Activated T-helper 1 cell treated with anti-CD3 and anti-CD28 coated beads, Interleukin-12 subunit alpha, Interleukin-12 subunit beta, Interleukin-2, Interleukin-4 antibody, amounts not matched to agents 30 ng/mL and 10 ng/mL and 1 ng/mL, durations not matched to agents 14 hours and 24 hours and 36 hours (primary cell): ENCODE data around the gene INSIG1. TPM values are rescaled to one million over a fixed set of nuclear protein-coding genes. Genes with fewer than 3 reads are reported as not detected.

Experiments used
- DNase-seq: peaks from one replicate; pipeline ENCODE4 v3.0.0; 2021; ENCODE audit warnings: low spot score
- H3K27ac Mint-ChIP-seq: one replicate; pipeline ENCODE4 v1.8.0; 2021; ENCODE audit warnings: mild to moderate bottlenecking, mixed read lengths
- H3K27me3 Mint-ChIP-seq: one replicate; pipeline ENCODE4 v1.8.0; 2022; ENCODE audit warnings: mild to moderate bottlenecking, moderate library complexity, mixed read lengths; ENCODE audit not compliant: insufficient read depth
- H3K36me3 Mint-ChIP-seq: one replicate; pipeline ENCODE4 v1.8.0; 2021; ENCODE audit warnings: low read depth, mixed read lengths
- H3K4me1 Mint-ChIP-seq: one replicate; pipeline ENCODE4 v1.8.0; 2021; ENCODE audit warnings: low read depth, mixed read lengths
- H3K4me3 Mint-ChIP-seq: one replicate; pipeline ENCODE4 v1.8.0; 2021; ENCODE audit warnings: mild to moderate bottlenecking, moderate library complexity, mixed read lengths
- H3K9me3 Mint-ChIP-seq: one replicate; pipeline ENCODE4 v1.8.0; 2021; ENCODE audit warnings: mixed read lengths
- intact Hi-C: fragments of 100-400 bp; cut with micrococcal nuclease; formaldehyde crosslinking; loops from one replicate; pipeline ENCODE4 v1.15.1; 2024
- total RNA-seq: library from RNA; stranded (reverse); gene quantifications from 2 replicates; pipeline ENCODE4 v1.2.3, GENCODE V29; 2022

INSIG1 gene
- total RNA-seq, 1 donor from 2014 or later: 89.9 TPM

- no peak for DNase-seq
- H3K4me3 Mint-ChIP-seq: peak overlapping the region; percentile 37
- H3K9me3 Mint-ChIP-seq: no peaks in the 10 kb centered on the region
- H3K27ac Mint-ChIP-seq: no peak overlapping the region
- H3K4me1 Mint-ChIP-seq: peaks cover 5% of the 10 kb centered on the region
- H3K36me3 Mint-ChIP-seq: no peaks in the 10 kb centered on the region
- intact Hi-C loops: no loop called here
- H3K27me3 Mint-ChIP-seq: peaks cover 22% of the 10 kb centered on the region
Observed at GRCh38 chr7:155338632-155339320, 41.1 kb downstream of the INSIG1 start.

- no peaks in the 10 kb centered on the region for H3K9me3 Mint-ChIP-seq
- intact Hi-C loops: no loop called here
- no peaks in the 10 kb centered on the region for H3K36me3 Mint-ChIP-seq
- peaks cover 5% of the 10 kb centered on the region for H3K4me1 Mint-ChIP-seq
- no peak for DNase-seq
- H3K4me3 Mint-ChIP-seq: no peak overlapping the region
- no peak overlapping the region for H3K27ac Mint-ChIP-seq
- peaks cover 22% of the 10 kb centered on the region for H3K27me3 Mint-ChIP-seq
Observed at GRCh38 chr7:155339474-155339873, 41.8 kb downstream of the INSIG1 start.

GRCh38 chr7:155340071-155340531 lies 42.4 kb downstream of the INSIG1 start:
- intact Hi-C loops: loop anchor here (10.0 kb wide), 1 partner anchor 335 kb away; the partner anchor contains the start of gene PAXIP1
- Mint-ChIP-seq H3K4me3 (no peak overlapping the region), H3K4me1 (peaks cover 8% of the 10 kb centered on the region), H3K36me3 (no peaks in the 10 kb centered on the region), H3K27me3 (peaks cover 22% of the 10 kb centered on the region), H3K27ac (no peak overlapping the region), H3K9me3 (no peaks in the 10 kb centered on the region)
- DNase-seq: no peak

- Mint-ChIP-seq H3K27me3 (peaks cover 22% of the 10 kb centered on the region), H3K27ac (no peak overlapping the region), H3K36me3 (no peaks in the 10 kb centered on the region), H3K4me1 (peaks cover 12% of the 10 kb centered on the region), H3K9me3 (no peaks in the 10 kb centered on the region), H3K4me3 (no peak overlapping the region)
- intact Hi-C loops: loop anchor here (10.0 kb wide), 1 partner anchor 336 kb away; the partner anchor contains the start of gene PAXIP1
- no peak for DNase-seq
Observed at GRCh38 chr7:155340721-155341120, 43.0 kb downstream of the INSIG1 start.

GRCh38 chr7:155341463-155341983 lies 43.8 kb downstream of the INSIG1 start:
- Mint-ChIP-seq H3K4me1 (peaks cover 12% of the 10 kb centered on the region), H3K36me3 (no peaks in the 10 kb centered on the region), H3K4me3 (no peak overlapping the region), H3K9me3 (no peaks in the 10 kb centered on the region), H3K27me3 (peaks cover 22% of the 10 kb centered on the region), H3K27ac (no peak overlapping the region)
- intact Hi-C loops: loop anchor here (10.0 kb wide), 1 partner anchor 337 kb away; the partner anchor contains the start of gene PAXIP1
- DNase-seq: no peak

- Mint-ChIP-seq H3K4me3 (no peak overlapping the region), H3K27me3 (peaks cover 20% of the 10 kb centered on the region), H3K4me1 (peaks cover 12% of the 10 kb centered on the region), H3K9me3 (no peaks in the 10 kb centered on the region), H3K27ac (no peak overlapping the region), H3K36me3 (no peaks in the 10 kb centered on the region)
- no peak for DNase-seq
- intact Hi-C loops: loop anchor here (10.0 kb wide), 1 partner anchor 338 kb away; the partner anchor contains the start of gene PAXIP1
Observed at GRCh38 chr7:155342313-155342712, 44.6 kb downstream of the INSIG1 start.

GRCh38 chr7:155343150-155343549 lies 45.5 kb downstream of the INSIG1 start:
- no peak overlapping the region for H3K27ac Mint-ChIP-seq
- H3K36me3 Mint-ChIP-seq: no peaks in the 10 kb centered on the region
- intact Hi-C loops: loop anchor here (10.0 kb wide), 1 partner anchor 338 kb away; the partner anchor contains the start of gene PAXIP1
- peaks cover 12% of the 10 kb centered on the region for H3K4me1 Mint-ChIP-seq
- DNase-seq: no peak
- peaks cover 15% of the 10 kb centered on the region for H3K27me3 Mint-ChIP-seq
- no peaks in the 10 kb centered on the region for H3K9me3 Mint-ChIP-seq
- H3K4me3 Mint-ChIP-seq: no peak overlapping the region

- Mint-ChIP-seq H3K27me3 (peaks cover 15% of the 10 kb centered on the region), H3K4me3 (no peak overlapping the region), H3K9me3 (no peaks in the 10 kb centered on the region), H3K27ac (no peak overlapping the region), H3K36me3 (no peaks in the 10 kb centered on the region), H3K4me1 (peaks cover 12% of the 10 kb centered on the region)
- DNase-seq: no peak
- intact Hi-C loops: loop anchor here (1.0 to 10.0 kb wide), 3 partner anchors 138 to 339 kb away; partner anchors contain the start of genes HTR5A and PAXIP1
Observed at GRCh38 chr7:155343661-155344121, 46.0 kb downstream of the INSIG1 start.

GRCh38 chr7:155344270-155344617 lies 46.6 kb downstream of the INSIG1 start:
- H3K27me3 Mint-ChIP-seq: peaks cover 15% of the 10 kb centered on the region
- DNase-seq: no peak
- no peak overlapping the region for H3K4me3 Mint-ChIP-seq
- intact Hi-C loops: loop anchor here (1.0 to 10.0 kb wide), 3 partner anchors 139 to 339 kb away; partner anchors contain the start of genes HTR5A and PAXIP1
- peaks cover 7% of the 10 kb centered on the region for H3K4me1 Mint-ChIP-seq
- H3K27ac Mint-ChIP-seq: no peak overlapping the region
- H3K9me3 Mint-ChIP-seq: no peaks in the 10 kb centered on the region
- H3K36me3 Mint-ChIP-seq: no peaks in the 10 kb centered on the region

- peak overlapping the region; percentile 35 for H3K4me3 Mint-ChIP-seq
- H3K36me3 Mint-ChIP-seq: no peaks in the 10 kb centered on the region
- peaks cover 15% of the 10 kb centered on the region for H3K27me3 Mint-ChIP-seq
- peak; percentile 73 for DNase-seq
- intact Hi-C loops: loop anchor here (1.0 to 10.0 kb wide), 7 partner anchors 46 to 432 kb away; partner anchors contain the start of genes HTR5A and PAXIP1
- peaks cover 7% of the 10 kb centered on the region for H3K4me1 Mint-ChIP-seq
- no peaks in the 10 kb centered on the region for H3K9me3 Mint-ChIP-seq
- H3K27ac Mint-ChIP-seq: no peak overlapping the region
Observed at GRCh38 chr7:155344618-155345433, 47.1 kb downstream of the INSIG1 start.

- Mint-ChIP-seq H3K27ac (no peak overlapping the region), H3K27me3 (peaks cover 15% of the 10 kb centered on the region), H3K4me1 (peaks cover 7% of the 10 kb centered on the region), H3K9me3 (no peaks in the 10 kb centered on the region), H3K36me3 (no peaks in the 10 kb centered on the region), H3K4me3 (no peak overlapping the region)
- intact Hi-C loops: loop anchor here (1.0 to 10.0 kb wide), 6 partner anchors 46 to 432 kb away; partner anchors contain the start of genes HTR5A and PAXIP1
- no peak for DNase-seq
Observed at GRCh38 chr7:155345490-155345889, 47.8 kb downstream of the INSIG1 start.

- H3K27ac Mint-ChIP-seq: no peak overlapping the region
- no peak overlapping the region for H3K4me3 Mint-ChIP-seq
- H3K36me3 Mint-ChIP-seq: no peaks in the 10 kb centered on the region
- peaks cover 7% of the 10 kb centered on the region for H3K4me1 Mint-ChIP-seq
- DNase-seq: no peak
- intact Hi-C loops: loop anchor here (10.0 kb wide), 1 partner anchor 341 kb away; the partner anchor contains the start of gene PAXIP1
- peaks cover 15% of the 10 kb centered on the region for H3K27me3 Mint-ChIP-seq
- no peaks in the 10 kb centered on the region for H3K9me3 Mint-ChIP-seq
Observed at GRCh38 chr7:155346285-155346684, 48.6 kb downstream of the INSIG1 start.
